Adrenal gland (tissue), 5 donors: Measurements from ENCODE around the gene BMAL1.

Experiments used
- CTCF ChIP-seq, 6 experiments: fragments of 450-650 bp in 4 of 6; fragments of 200-600 bp in 2 of 6; sonication (generic) in 1 of 6; IDR thresholded peaks; 1 replicate in 5 of 6; 2 replicates in 1 of 6; pipeline versions ENCODE4 v1.5.1 to v1.8.0; 2016 to 2021; ENCODE audit warnings: antibody characterized with exemption in 6 of 6, mild to moderate bottlenecking in 2 of 6, moderate library complexity in 1 of 6
- POLR2A ChIP-seq, 2 donors: fragments of 450-650 bp; IDR thresholded peaks; one replicate each; pipeline ENCODE4 v1.6.1; 2017; ENCODE audit warnings: antibody characterized with exemption in 2 of 2, mild to moderate bottlenecking in 2 of 2, moderate library complexity in 1 of 2
- donor health status: DM: no; HTN: no; CAD: no.

DNA sequence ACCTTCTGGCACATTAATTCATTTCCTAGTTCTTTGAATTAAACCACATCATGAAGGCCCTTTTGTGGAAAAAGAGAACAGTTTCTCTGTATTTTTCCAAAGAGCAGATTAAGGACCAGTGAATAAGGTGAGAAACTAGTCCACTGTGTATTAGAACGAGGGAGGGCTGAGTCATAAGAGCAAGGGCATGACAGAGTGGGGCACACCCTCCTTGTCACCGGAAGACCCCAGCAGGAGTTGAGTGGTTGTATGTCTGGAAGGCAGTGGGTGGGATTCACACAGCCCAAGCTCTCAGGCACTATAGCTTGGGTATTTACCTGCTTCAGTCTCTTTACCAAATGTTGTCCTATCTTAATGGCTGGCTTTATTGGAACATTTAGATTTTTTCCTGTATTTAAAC, 86.8 kb downstream of the BMAL1 start:
- TF ChIP-seq POLR2A (IDR thresholded peaks at IDR 0.05) (no peak), CTCF (IDR thresholded peaks at IDR 0.05) (no peak)
